Measurements from ENCODE around the gene SETD5.
A peak's percentile ranks its signal among the peaks of the same experiment; 100 is the strongest.

The SETD5 gene

DNA sequence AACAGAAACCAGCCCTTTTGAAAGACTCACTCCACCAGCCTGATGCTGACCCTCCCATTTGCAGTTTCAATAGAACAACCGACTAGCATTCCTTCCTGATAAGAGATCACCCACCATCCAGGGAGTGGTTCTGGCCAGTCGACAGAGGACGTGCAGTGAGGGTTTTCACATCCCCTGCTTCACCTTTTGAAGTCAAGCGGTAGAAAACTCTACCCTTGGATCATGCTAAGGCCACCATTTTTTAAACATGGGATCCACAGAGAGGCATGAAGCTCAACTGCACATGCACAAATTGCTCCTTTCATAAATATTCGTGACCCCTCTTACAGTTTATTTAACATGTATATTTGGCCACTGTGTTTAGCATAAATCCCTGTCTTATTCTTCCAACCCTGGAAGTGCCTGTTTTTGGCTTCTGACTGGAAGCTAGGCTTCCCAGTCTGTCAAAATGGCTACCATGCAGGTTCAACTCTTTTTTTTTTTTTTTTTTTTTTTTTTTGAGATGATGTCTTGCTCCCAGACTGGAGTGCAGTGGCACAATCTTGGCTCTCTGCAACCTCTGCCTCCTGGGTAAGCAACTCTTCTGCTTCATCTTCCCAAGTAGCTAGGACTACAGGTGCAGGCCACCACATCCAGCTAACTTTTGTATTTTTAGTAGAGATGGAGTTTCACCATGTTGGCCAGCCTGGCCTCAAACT, 35.6 kb upstream of the SETD5 start:
- DNase-seq (ENCODE audit: low read depth), result no peak
- H3K4me3 ChIP-seq (ENCODE audit: control insufficient read depth, low read depth, low read length), result peak overlapping the region; percentile 51; the same call in 1 of the 2 replicates
- no peak for TF ChIP-seq CTCF (IDR thresholded peaks at IDR 0.05; ENCODE audit: control insufficient read depth, insufficient read depth, low read depth, low read length, missing control alignments)

DNA sequence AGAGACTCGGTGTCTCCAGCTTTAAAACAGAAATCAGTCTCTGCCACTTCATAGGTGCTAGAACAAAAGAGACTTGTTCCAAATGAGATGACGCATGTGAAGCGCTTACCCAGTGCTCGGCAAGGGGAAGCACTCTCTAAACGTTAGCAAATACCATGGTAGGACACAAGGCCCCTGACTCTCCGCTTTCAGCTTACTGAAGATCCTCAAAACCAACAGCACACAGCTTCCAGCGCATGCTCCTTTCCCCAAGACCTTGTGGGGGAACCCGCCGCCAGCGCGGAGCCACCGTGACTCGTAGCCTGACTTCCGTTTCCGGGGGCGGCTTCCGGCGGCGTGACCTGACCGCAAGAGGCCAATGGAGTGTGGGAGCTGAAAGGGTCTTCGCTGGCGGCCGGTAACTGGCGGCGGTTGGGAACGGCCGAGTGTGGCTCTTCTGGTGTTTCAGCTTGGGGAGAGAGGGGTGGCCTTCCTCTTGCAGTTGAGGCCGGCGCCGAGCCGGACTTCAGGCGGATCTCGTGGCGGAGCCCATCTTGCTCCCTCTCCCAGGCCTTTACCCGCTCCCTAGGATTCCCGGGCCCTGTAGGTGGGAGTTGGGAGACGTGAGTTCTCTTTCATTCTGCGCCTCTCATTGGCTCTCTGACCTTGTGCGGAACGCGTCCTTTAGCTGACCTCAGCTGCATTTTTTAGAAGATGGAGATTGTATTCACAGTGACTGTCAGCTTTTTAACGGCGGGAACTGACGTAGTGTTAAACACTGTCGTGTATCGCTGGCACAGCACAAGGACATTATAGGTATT, 34.5 kb upstream of the SETD5 start, which contains the start of gene THUMPD3:
TSS of gene THUMPD3 (plus strand) at position 324 of the 800 bp plus-strand sequence. CDS start 2,015 bp downstream, outside the sequence.
- no peak for TF ChIP-seq CTCF (IDR thresholded peaks at IDR 0.05; ENCODE audit: control insufficient read depth, insufficient read depth, low read depth, low read length, missing control alignments)
- peak within 1 kb of the TSS; percentile 51 for H3K4me3 ChIP-seq (ENCODE audit: control insufficient read depth, low read depth, low read length)
- DNase-seq (ENCODE audit: low read depth), result peak; percentile 61

- no peak for TF ChIP-seq CTCF (IDR thresholded peaks at IDR 0.05; ENCODE audit: control insufficient read depth, insufficient read depth, low read depth, low read length, missing control alignments)
- no peak for DNase-seq (ENCODE audit: low read depth)
- H3K4me3 ChIP-seq (ENCODE audit: control insufficient read depth, low read depth, low read length), result no peak overlapping the region
Observed at GRCh38 chr3:9369508-9369907, 27.9 kb upstream of the SETD5 start.

- DNase-seq (ENCODE audit: low read depth), result no peak
- H3K4me3 ChIP-seq (ENCODE audit: control insufficient read depth, low read depth, low read length), result no peak overlapping the region
- TF ChIP-seq CTCF (IDR thresholded peaks at IDR 0.05; ENCODE audit: control insufficient read depth, insufficient read depth, low read depth, low read length, missing control alignments), result no peak
Observed at GRCh38 chr3:9373465-9373864, 23.9 kb upstream of the SETD5 start.

DNA sequence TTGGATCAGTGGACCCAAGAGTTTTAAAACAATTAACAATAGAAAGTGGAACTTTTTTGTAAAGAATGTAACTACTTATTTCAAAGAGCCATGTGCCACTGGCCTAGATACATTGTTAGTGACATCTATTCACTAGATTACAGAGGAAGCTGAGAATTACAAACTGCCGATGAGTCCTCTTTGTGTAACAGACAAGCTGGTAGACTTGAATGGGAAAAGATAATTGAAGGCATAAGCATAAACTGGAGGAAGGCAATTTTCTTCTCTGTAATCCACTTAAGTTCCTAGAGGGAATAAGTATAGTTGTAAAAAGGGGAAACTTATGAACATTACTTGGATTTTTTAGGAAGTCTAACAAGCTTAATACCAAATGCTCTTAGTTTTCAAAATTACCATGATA, 19.4 kb upstream of the SETD5 start:
- TF ChIP-seq CTCF (IDR thresholded peaks at IDR 0.05; ENCODE audit: control insufficient read depth, insufficient read depth, low read depth, low read length, missing control alignments), result no peak
- H3K4me3 ChIP-seq (ENCODE audit: control insufficient read depth, low read depth, low read length), result no peak overlapping the region
- DNase-seq (ENCODE audit: low read depth), result no peak

DNA sequence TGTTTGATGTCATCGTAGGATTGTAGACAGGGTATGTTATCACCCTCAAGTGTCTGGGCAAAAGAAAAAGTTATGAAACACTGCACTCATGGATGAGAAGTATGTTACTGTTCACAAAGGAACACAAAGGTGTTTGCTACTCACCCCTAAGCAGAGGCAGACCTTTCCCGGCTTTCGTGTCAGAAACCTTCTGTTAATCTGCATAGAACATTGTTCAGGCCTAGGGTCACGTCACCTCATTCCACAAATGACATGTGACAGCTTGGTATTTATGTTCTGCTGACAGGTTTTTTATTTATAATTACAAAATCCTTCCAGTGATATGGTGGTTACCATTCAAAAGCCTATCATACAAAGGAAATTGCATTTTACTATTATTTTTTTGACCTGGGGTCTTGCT, 18.1 kb upstream of the SETD5 start:
- H3K4me3 ChIP-seq (ENCODE audit: control insufficient read depth, low read depth, low read length), result no peak overlapping the region
- no peak for DNase-seq (ENCODE audit: low read depth)
- no peak for TF ChIP-seq CTCF (IDR thresholded peaks at IDR 0.05; ENCODE audit: control insufficient read depth, insufficient read depth, low read depth, low read length, missing control alignments)
